ENCODE results near the gene TMEM272. TPM values are rescaled to one million over a fixed set of nuclear protein-coding genes. Genes with fewer than 3 reads are reported as not detected.

TMEM272 gene
- total and polyA plus RNA-seq, 2 of the 13 experiments (the other 11 are each of a cell fraction or from before 2014, with no cell fraction given), result 0.37 to 0.62 TPM

DNA sequence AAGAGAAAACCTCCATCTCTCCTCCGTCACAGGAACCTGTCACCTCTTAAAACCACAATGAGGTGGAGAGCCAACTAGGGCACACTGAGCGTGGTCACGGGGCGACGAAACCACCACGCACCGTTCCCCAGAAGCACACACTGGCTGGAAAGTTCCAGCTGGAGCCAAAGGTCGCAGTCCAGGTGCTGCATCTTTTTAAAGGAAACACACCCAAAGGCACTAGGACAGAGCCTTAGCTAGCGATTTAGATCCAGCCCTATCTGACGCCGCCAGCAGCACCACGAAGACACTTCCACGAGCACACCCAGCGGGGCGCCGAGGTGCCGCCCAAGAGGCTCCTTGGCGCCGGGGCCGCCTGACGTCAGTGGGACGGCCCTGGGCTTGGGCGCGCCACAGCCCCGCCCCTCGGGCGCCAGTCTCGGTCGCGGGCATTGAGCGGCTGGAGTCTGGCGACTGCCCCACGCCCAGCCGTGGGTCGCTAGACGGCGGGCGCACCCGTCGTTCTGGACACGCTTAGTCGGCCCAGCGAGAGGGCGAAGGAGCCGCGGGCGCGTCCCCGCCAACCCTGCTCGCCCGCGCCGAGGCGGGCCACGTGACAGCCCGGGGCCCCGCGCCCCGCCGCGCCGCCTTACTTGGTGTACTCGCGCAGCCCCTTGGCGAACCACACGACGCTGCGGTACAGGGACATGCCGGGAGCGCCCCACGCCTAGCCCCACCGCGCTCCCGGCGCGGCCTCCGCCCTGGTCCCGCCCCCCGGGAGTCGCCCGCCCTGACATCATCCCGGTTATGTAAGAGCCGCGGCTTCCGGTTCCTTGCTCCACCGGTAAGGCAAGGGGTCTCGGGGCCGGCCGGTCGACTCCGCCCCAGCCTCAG lies 41.3 kb downstream of the TMEM272 start, which contains the start of gene DHRS12 (continued):
- TF ChIP-seq ZNF160 (CRISPR knock-in tag; IDR thresholded peaks at IDR 0.05) (no peak; the same call in 1 of the 2 replicates), STAG1 (CRISPR knock-in tag; IDR thresholded peaks at IDR 0.05) (0 out of 2 replicates have a peak, but pooled peaks have one; percentile 4), KLF16 (CRISPR knock-in tag; IDR thresholded peaks at IDR 0.05) (no peak; a peak in 1 of 4 replicates), ZNF672 (CRISPR knock-in tag; IDR thresholded peaks at IDR 0.05) (no peak), TBP (CRISPR knock-in tag; IDR thresholded peaks at IDR 0.05) (no peak), NPAS2 (CRISPR knock-in tag; IDR thresholded peaks at IDR 0.05; ENCODE audit: borderline replicate concordance) (no peak), PRPF4 (IDR thresholded peaks at IDR 0.05; ENCODE audit: low read depth, low read length, poor library complexity, severe bottlenecking) (no peak), ATF7 (IDR thresholded peaks at IDR 0.05) (0 out of 2 replicates have a peak, but pooled peaks have one; percentile 6), ATF7 (CRISPR knock-in tag; IDR thresholded peaks at IDR 0.05) (peak; percentile 91), MLX (CRISPR knock-in tag; IDR thresholded peaks at IDR 0.05) (peak; percentile 26; the same call in 1 of the 2 replicates), ZFP36 (IDR thresholded peaks at IDR 0.05; ENCODE audit: borderline replicate concordance, low read depth, low read length, partially characterized antibody) (no peak), MAFG (CRISPR knock-in tag; IDR thresholded peaks at IDR 0.05) (no peak), ZNF577 (CRISPR knock-in tag; IDR thresholded peaks at IDR 0.05; ENCODE audit: borderline replicate concordance, low read depth) (no peak), CENPX (CRISPR knock-in tag; IDR thresholded peaks at IDR 0.05) (no peak), ZNF317 (CRISPR knock-in tag; IDR thresholded peaks at IDR 0.05) (no peak), ZNF790 (CRISPR knock-in tag; IDR thresholded peaks at IDR 0.05; ENCODE audit: borderline replicate concordance) (peak; percentile 74; the same call in 1 of the 2 replicates), ZNF580 (CRISPR knock-in tag; IDR thresholded peaks at IDR 0.05; ENCODE audit: borderline replicate concordance, low read depth) (no peak; the same call in 1 of the 2 replicates), SRF (IDR thresholded peaks at IDR 0.05; ENCODE audit: low read depth, low read length) (no peak)
- TF ChIP-seq, protein P1, sequence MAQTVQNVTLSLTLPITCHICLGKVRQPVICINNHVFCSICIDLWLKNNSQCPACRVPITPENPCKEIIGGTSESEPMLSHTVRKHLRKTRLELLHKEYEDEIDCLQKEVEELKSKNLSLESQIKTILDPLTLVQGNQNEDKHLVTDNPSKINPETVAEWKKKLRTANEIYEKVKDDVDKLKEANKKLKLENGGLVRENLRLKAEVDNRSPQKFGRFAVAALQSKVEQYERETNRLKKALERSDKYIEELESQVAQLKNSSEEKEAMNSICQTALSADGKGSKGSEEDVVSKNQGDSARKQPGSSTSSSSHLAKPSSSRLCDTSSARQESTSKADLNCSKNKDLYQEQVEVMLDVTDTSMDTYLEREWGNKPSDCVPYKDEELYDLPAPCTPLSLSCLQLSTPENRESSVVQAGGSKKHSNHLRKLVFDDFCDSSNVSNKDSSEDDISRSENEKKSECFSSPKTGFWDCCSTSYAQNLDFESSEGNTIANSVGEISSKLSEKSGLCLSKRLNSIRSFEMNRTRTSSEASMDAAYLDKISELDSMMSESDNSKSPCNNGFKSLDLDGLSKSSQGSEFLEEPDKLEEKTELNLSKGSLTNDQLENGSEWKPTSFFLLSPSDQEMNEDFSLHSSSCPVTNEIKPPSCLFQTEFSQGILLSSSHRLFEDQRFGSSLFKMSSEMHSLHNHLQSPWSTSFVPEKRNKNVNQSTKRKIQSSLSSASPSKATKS (CRISPR knock-in tag; IDR thresholded peaks at IDR 0.05), result no peak; the same call in 1 of the 2 replicates
- TF ChIP-seq, protein P2, sequence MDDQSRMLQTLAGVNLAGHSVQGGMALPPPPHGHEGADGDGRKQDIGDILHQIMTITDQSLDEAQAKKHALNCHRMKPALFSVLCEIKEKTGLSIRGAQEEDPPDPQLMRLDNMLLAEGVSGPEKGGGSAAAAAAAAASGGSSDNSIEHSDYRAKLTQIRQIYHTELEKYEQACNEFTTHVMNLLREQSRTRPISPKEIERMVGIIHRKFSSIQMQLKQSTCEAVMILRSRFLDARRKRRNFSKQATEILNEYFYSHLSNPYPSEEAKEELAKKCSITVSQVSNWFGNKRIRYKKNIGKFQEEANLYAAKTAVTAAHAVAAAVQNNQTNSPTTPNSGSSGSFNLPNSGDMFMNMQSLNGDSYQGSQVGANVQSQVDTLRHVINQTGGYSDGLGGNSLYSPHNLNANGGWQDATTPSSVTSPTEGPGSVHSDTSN (CRISPR knock-in tag; IDR thresholded peaks at IDR 0.05; ENCODE audit: borderline replicate concordance), result no peak
- TF ChIP-seq, protein P3, sequence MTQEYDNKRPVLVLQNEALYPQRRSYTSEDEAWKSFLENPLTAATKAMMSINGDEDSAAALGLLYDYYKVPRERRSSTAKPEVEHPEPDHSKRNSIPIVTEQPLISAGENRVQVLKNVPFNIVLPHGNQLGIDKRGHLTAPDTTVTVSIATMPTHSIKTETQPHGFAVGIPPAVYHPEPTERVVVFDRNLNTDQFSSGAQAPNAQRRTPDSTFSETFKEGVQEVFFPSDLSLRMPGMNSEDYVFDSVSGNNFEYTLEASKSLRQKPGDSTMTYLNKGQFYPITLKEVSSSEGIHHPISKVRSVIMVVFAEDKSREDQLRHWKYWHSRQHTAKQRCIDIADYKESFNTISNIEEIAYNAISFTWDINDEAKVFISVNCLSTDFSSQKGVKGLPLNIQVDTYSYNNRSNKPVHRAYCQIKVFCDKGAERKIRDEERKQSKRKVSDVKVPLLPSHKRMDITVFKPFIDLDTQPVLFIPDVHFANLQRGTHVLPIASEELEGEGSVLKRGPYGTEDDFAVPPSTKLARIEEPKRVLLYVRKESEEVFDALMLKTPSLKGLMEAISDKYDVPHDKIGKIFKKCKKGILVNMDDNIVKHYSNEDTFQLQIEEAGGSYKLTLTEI (CRISPR knock-in tag; conservative IDR thresholded peaks at IDR 0.05), result no peak
- TF ChIP-seq, protein P4, sequence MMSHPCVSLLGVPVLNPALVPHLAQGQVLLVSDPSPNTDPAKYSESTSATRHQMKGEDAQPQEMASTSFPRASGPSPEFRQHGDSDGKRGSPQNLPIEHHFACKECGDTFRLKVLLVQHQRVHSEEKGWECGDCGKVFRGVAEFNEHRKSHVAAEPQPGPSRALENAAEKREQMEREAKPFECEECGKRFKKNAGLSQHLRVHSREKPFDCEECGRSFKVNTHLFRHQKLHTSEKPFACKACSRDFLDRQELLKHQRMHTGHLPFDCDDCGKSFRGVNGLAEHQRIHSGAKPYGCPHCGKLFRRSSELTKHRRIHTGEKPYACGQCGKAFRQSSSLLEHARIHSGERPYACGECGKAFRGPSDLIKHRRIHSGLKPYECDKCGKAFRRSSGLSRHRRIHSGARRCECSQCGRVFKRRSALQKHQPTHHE (CRISPR knock-in tag; IDR thresholded peaks at IDR 0.05; ENCODE audit: borderline replicate concordance), result no peak

All from HepG2 (cell line).